ENCODE measurements around the gene MXI1. TPM values are rescaled to one million over a fixed set of nuclear protein-coding genes. Genes with fewer than 3 reads are reported as not detected.
"Not testable (repeated sequence)": the region's sequence is repeated elsewhere in the genome, so short reads cannot be mapped to it uniquely, and the experiment has no call there.

The MXI1 gene
- total RNA-seq, 1 experiment from 2014 or later: 12.1 TPM

DNA sequence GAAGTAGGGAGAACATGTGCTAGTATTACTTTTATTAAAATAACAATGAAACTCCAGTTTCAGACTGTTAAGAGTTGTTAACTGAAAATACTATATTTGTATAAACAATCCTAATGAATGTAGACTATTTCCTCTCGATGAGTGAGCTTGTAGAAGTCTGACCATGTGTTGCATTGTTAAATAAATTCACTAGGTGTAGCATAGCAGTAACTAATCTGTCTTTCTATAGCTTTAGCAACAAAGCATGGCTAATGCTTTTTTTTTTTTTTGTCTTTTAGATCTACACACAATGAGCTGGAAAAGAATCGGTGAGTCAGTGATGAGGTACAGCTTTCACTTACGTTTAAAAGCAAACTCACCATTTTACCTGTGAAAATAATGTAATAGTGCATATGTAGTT lies 37.1 kb downstream of the MXI1 start:
- in situ Hi-C loops (cut with HindIII; ENCODE audit: low pct_unique_long_range_greater_than_20kb, low sequenced_read_pairs): no loop called here
- Histone ChIP-seq H3K4me3 (ENCODE audit: low read depth in 2 of 2, low read length in 2 of 2) (no peak overlapping the region), H3K27ac (ENCODE audit: low read length) (no peak overlapping the region), H3K36me3 (ENCODE audit: control insufficient read depth, insufficient read depth, low read length) (no peaks in the 10 kb centered on the region; the same call in 1 of the 2 replicates), H3K27me3 (ENCODE audit: control insufficient read depth, insufficient read depth, low read length) (no peaks in the 10 kb centered on the region), H3K4me1 (ENCODE audit: control insufficient read depth, insufficient read depth, low read length) (no peaks in the 10 kb centered on the region; the same call in 1 of the 2 replicates), H3K9me3 (ENCODE audit: control insufficient read depth, insufficient read depth, low read depth, low read length) (no peaks in the 10 kb centered on the region)
- ChIA-PET CTCF (no interaction called here), POLR2A (no interaction called here)
- no TSS peak for BruUV-seq (replicated peaks)
- DNase-seq (ENCODE audit: low read depth, low spot score) (no peak), ATAC-seq (no peak)
- TF ChIP-seq, protein P1, sequence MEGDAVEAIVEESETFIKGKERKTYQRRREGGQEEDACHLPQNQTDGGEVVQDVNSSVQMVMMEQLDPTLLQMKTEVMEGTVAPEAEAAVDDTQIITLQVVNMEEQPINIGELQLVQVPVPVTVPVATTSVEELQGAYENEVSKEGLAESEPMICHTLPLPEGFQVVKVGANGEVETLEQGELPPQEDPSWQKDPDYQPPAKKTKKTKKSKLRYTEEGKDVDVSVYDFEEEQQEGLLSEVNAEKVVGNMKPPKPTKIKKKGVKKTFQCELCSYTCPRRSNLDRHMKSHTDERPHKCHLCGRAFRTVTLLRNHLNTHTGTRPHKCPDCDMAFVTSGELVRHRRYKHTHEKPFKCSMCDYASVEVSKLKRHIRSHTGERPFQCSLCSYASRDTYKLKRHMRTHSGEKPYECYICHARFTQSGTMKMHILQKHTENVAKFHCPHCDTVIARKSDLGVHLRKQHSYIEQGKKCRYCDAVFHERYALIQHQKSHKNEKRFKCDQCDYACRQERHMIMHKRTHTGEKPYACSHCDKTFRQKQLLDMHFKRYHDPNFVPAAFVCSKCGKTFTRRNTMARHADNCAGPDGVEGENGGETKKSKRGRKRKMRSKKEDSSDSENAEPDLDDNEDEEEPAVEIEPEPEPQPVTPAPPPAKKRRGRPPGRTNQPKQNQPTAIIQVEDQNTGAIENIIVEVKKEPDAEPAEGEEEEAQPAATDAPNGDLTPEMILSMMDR (IDR thresholded peaks at IDR 0.05): no peak
- no peak for TF ChIP-seq TCF7L2 (IDR thresholded peaks at IDR 0.05; ENCODE audit: low read depth, low read length)
- intact Hi-C loops (cut with micrococcal nuclease; ENCODE audit: unreplicated experiment): no loop called here

DNA sequence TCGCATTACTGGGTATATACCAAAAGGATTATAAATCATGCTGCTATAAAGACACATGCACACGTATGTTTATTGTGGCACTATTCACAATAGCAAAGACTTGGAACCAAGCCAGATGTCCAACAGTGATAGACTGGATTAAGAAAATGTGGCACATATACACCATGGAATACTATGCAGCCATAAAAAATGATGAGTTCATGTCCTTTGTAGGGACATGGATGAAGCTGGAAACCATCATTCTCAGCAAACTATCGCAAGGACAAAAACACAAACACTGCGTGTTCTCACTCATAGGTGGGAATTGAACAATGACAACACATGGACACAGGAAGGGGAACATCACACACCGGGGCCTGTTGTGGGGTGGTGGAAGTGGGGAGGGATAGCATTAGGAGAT lies 40.4 kb downstream of the MXI1 start:
- DNase-seq (ENCODE audit: low read depth, low spot score); BruUV-seq (replicated peaks); in situ Hi-C loops (cut with HindIII; ENCODE audit: low pct_unique_long_range_greater_than_20kb, low sequenced_read_pairs); H3K4me1 ChIP-seq (ENCODE audit: control insufficient read depth, insufficient read depth, low read length); CTCF ChIA-PET; H3K27ac ChIP-seq (ENCODE audit: low read length); H3K4me3 ChIP-seq (ENCODE audit: low read depth in 2 of 2, low read length in 2 of 2); H3K27me3 ChIP-seq (ENCODE audit: control insufficient read depth, insufficient read depth, low read length); ATAC-seq; intact Hi-C loops (cut with micrococcal nuclease; ENCODE audit: unreplicated experiment); H3K36me3 ChIP-seq (ENCODE audit: control insufficient read depth, insufficient read depth, low read length); POLR2A ChIA-PET; H3K9me3 ChIP-seq (ENCODE audit: control insufficient read depth, insufficient read depth, low read depth, low read length): not testable (repeated sequence)

DNA sequence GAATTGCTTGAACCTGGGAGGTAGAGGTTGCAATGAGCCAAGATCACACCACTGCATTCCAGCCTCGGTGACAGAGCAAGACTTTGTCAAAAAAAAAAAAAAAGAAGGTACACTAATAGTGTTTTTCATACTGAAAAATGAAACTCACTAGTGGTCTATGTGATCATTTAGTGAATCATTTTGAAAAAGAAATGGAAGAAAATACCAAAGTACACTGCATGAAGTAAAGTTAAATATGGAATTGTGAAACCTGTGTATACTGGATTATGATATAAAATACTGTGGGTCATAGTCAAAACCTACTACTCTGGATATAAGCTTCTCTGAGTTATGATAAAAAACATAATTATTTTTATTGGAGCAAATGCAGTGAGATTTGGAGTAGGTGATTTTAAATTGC lies 42.1 kb downstream of the MXI1 start:
- CTCF ChIA-PET; H3K9me3 ChIP-seq (ENCODE audit: control insufficient read depth, insufficient read depth, low read depth, low read length); BruUV-seq (replicated peaks); in situ Hi-C loops (cut with HindIII; ENCODE audit: low pct_unique_long_range_greater_than_20kb, low sequenced_read_pairs); intact Hi-C loops (cut with micrococcal nuclease; ENCODE audit: unreplicated experiment); H3K4me3 ChIP-seq (ENCODE audit: low read depth in 2 of 2, low read length in 2 of 2); POLR2A ChIA-PET; H3K27me3 ChIP-seq (ENCODE audit: control insufficient read depth, insufficient read depth, low read length); H3K4me1 ChIP-seq (ENCODE audit: control insufficient read depth, insufficient read depth, low read length); DNase-seq (ENCODE audit: low read depth, low spot score); ATAC-seq; H3K36me3 ChIP-seq (ENCODE audit: control insufficient read depth, insufficient read depth, low read length); H3K27ac ChIP-seq (ENCODE audit: low read length): not testable (repeated sequence)

DNA sequence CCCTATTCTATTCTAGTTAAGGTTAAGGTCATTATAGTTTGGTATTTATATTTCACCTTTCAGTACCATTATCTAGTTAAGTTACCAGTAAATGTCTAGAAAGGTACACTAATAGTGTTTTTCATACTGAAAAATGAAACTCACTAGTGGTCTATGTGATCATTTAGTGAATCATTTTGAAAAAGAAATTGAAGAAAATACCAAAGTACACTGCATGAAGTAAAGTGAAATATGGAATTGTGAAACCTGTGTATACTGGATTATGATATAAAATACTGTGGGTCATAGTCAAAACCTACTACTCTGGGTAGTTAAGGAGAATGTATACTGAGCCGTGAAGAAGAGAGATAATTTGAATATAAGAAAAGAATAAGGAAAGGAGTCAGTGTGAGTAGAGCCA lies 44.0 kb downstream of the MXI1 start:
- H3K27ac ChIP-seq (ENCODE audit: low read length): not testable (repeated sequence)
- CTCF ChIA-PET: interaction anchor here (0.6 kb wide), 1 partner anchor 11 kb away, joined by 3 read pairs; no protein-coding TSS in a partner anchor

DNA sequence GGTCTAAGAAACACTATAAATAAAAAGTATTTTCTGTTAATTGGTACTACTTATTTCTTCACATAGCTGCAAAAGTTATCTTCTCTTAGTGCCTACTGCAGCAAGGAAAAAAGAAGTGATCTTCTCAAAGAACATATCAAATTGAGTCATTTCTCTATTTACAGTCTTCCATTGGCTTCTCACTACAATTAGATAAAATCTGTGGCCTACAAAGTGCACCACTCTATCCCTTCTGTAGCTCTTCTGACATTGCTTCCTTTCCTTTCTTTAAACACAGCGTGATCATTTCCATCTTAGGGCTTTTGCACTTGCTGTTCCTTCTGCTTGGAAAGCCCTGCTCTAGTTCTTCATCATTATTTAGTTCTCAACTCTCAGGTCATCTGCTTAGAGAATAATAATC lies 44.7 kb downstream of the MXI1 start:
- intact Hi-C loops (cut with micrococcal nuclease; ENCODE audit: unreplicated experiment) (no loop called here), in situ Hi-C loops (cut with HindIII; ENCODE audit: low pct_unique_long_range_greater_than_20kb, low sequenced_read_pairs) (no loop called here)
- no peak overlapping the region for H3K27ac ChIP-seq (ENCODE audit: low read length)
- DNase-seq (ENCODE audit: low read depth, low spot score) (no peak), ATAC-seq (no peak)
- H3K9me3 ChIP-seq (ENCODE audit: control insufficient read depth, insufficient read depth, low read depth, low read length): no peaks in the 10 kb centered on the region
- CTCF ChIA-PET: interaction anchor here (0.6 kb wide), 1 partner anchor 12 kb away, joined by 3 read pairs; no protein-coding TSS in a partner anchor
- TF ChIP-seq SIN3A (IDR thresholded peaks at IDR 0.05; ENCODE audit: borderline replicate concordance, insufficient read depth, low read depth, low read length): no peak
- TF ChIP-seq, protein P1 (IDR thresholded peaks at IDR 0.05): no peak
- no peak for TF ChIP-seq TCF7L2 (IDR thresholded peaks at IDR 0.05; ENCODE audit: low read depth, low read length)
- TF ChIP-seq, protein P2, sequence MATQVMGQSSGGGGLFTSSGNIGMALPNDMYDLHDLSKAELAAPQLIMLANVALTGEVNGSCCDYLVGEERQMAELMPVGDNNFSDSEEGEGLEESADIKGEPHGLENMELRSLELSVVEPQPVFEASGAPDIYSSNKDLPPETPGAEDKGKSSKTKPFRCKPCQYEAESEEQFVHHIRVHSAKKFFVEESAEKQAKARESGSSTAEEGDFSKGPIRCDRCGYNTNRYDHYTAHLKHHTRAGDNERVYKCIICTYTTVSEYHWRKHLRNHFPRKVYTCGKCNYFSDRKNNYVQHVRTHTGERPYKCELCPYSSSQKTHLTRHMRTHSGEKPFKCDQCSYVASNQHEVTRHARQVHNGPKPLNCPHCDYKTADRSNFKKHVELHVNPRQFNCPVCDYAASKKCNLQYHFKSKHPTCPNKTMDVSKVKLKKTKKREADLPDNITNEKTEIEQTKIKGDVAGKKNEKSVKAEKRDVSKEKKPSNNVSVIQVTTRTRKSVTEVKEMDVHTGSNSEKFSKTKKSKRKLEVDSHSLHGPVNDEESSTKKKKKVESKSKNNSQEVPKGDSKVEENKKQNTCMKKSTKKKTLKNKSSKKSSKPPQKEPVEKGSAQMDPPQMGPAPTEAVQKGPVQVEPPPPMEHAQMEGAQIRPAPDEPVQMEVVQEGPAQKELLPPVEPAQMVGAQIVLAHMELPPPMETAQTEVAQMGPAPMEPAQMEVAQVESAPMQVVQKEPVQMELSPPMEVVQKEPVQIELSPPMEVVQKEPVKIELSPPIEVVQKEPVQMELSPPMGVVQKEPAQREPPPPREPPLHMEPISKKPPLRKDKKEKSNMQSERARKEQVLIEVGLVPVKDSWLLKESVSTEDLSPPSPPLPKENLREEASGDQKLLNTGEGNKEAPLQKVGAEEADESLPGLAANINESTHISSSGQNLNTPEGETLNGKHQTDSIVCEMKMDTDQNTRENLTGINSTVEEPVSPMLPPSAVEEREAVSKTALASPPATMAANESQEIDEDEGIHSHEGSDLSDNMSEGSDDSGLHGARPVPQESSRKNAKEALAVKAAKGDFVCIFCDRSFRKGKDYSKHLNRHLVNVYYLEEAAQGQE (IDR thresholded peaks at IDR 0.05; ENCODE audit: insufficient read depth in 1 of 2, low read depth in 2 of 2, low read length in 1 of 2): no peak
- no peak for TF ChIP-seq POLR2AphosphoS5 (IDR thresholded peaks at IDR 0.05; ENCODE audit: low read depth, low read length)
- no peaks in the 10 kb centered on the region for H3K27me3 ChIP-seq (ENCODE audit: control insufficient read depth, insufficient read depth, low read length)
- H3K36me3 ChIP-seq (ENCODE audit: control insufficient read depth, insufficient read depth, low read length): no peaks in the 10 kb centered on the region
- no peak overlapping the region for H3K4me3 ChIP-seq (ENCODE audit: low read depth in 2 of 2, low read length in 2 of 2)
- no TSS peak for BruUV-seq (replicated peaks)
- POLR2A ChIA-PET: no interaction called here
- no peaks in the 10 kb centered on the region for H3K4me1 ChIP-seq (ENCODE audit: control insufficient read depth, insufficient read depth, low read length)

More for the DNA sequence above, 44.0 kb downstream of the MXI1 start:
- DNase-seq (ENCODE audit: low read depth, low spot score); H3K27me3 ChIP-seq (ENCODE audit: control insufficient read depth, insufficient read depth, low read length); POLR2A ChIA-PET; H3K36me3 ChIP-seq (ENCODE audit: control insufficient read depth, insufficient read depth, low read length); H3K9me3 ChIP-seq (ENCODE audit: control insufficient read depth, insufficient read depth, low read depth, low read length); ATAC-seq; H3K4me3 ChIP-seq (ENCODE audit: low read depth in 2 of 2, low read length in 2 of 2); in situ Hi-C loops (cut with HindIII; ENCODE audit: low pct_unique_long_range_greater_than_20kb, low sequenced_read_pairs); intact Hi-C loops (cut with micrococcal nuclease; ENCODE audit: unreplicated experiment); H3K4me1 ChIP-seq (ENCODE audit: control insufficient read depth, insufficient read depth, low read length); BruUV-seq (replicated peaks): not testable (repeated sequence)
